Nephron (organoid): ENCODE data around the gene CD226.
"Not testable (repeated sequence)": the region's sequence is repeated elsewhere in the genome, so short reads cannot be mapped to it uniquely, and the experiment has no call there.

ENCODE experiments used
- H3K27ac Mint-ChIP-seq, 3 experiments: 2 replicates each; pipeline ENCODE4 v1.8.0; 2020; ENCODE audit warnings: mixed read lengths in 3 of 3, mild to moderate bottlenecking in 2 of 3, moderate library complexity in 1 of 3
- H3K27me3 Mint-ChIP-seq: 2 replicates; pipeline ENCODE4 v1.8.0; 2021; ENCODE audit warnings: low read depth, mild to moderate bottlenecking, moderate library complexity, mixed read lengths
- H3K36me3 Mint-ChIP-seq: 2 replicates; pipeline ENCODE4 v1.8.0; 2020; ENCODE audit warnings: low read depth, mixed read lengths
- H3K4me1 Mint-ChIP-seq: 2 replicates; pipeline ENCODE4 v1.8.0; 2020; ENCODE audit warnings: mixed read lengths
- H3K4me3 Mint-ChIP-seq, 3 experiments: 2 replicates each; pipeline ENCODE4 v1.8.0; 2020; ENCODE audit warnings: mild to moderate bottlenecking in 3 of 3, mixed read lengths in 3 of 3, moderate library complexity in 2 of 3
- H3K9me3 Mint-ChIP-seq: 2 replicates; pipeline ENCODE4 v1.8.0; 2020; ENCODE audit warnings: mixed read lengths
- CTCF ChIP-seq, 3 experiments: fragments of 200-600 bp; sonication (generic); IDR thresholded peaks; one replicate each; pipeline ENCODE4 v1.5.0; 2021; ENCODE audit warnings: antibody characterized with exemption in 3 of 3; ENCODE audit not compliant: unreplicated experiment in 3 of 3

Gene CD226

GRCh38 chr18:69880083-69880482 is 67.6 kb downstream of the CD226 start:
- Mint-ChIP-seq H3K4me3 (no peak overlapping the region), H3K4me1 (peaks cover 39% of the 10 kb centered on the region), H3K27me3 (no peaks in the 10 kb centered on the region), H3K27ac (peak overlapping the region; percentile 33 to 59 (median 47)), H3K36me3 (no peaks in the 10 kb centered on the region), H3K9me3 (no peaks in the 10 kb centered on the region)
- no peak for TF ChIP-seq CTCF (IDR thresholded peaks at IDR 0.05; ENCODE audit: unreplicated experiment in 3 of 3)

GRCh38 chr18:69879051-69879450 is 68.6 kb downstream of the CD226 start:
- not testable (repeated sequence) for H3K4me3 Mint-ChIP-seq, H3K27me3 Mint-ChIP-seq, H3K9me3 Mint-ChIP-seq, H3K36me3 Mint-ChIP-seq
- Mint-ChIP-seq H3K27ac (peak overlapping the region; percentile 39 to 63 (median 50)), H3K4me1 (peaks cover 39% of the 10 kb centered on the region)

DNA sequence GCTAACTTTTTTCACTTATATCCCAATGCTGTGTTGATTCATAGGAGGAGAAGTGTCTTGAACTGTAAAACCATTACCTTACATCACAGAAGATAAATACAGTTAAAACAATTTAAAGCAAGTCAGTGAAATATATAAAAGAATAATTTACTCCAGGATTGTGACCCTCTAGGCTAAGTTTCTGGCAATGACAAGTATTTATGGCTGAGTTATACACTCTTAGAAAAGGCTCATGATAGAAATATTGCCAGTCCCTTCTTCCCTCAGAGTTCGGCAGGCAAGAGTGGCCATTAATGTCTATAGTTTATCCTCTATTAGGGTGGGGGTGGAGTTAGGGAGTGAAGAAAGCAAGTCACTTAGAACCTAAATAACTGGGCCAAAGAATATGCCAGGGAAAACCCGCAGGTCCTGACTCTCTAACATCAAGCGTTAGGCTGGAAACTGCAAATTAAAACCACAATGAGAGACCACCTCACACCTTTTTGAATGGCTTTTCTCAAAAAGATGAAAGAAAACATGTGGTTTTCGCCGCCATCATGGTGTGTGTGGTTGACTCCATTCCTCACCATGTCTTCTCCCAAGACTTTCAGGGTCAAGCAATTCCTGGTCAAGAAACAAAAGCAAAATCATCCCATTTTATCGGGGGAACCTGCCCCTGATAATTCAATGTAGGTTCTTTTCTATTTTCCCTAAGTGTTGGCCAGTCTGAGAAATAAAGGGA is 69.3 kb downstream of the CD226 start:
- TF ChIP-seq CTCF (IDR thresholded peaks at IDR 0.05; ENCODE audit: unreplicated experiment in 3 of 3), result no peak
- H3K9me3 Mint-ChIP-seq, result no peaks in the 10 kb centered on the region
- H3K4me1 Mint-ChIP-seq, result peaks cover 39% of the 10 kb centered on the region
- peak overlapping the region; percentile 13 to 63 (median 50) for H3K27ac Mint-ChIP-seq
- H3K36me3 Mint-ChIP-seq, result no peaks in the 10 kb centered on the region
- H3K27me3 Mint-ChIP-seq, result no peaks in the 10 kb centered on the region
- no peak overlapping the region for H3K4me3 Mint-ChIP-seq

DNA sequence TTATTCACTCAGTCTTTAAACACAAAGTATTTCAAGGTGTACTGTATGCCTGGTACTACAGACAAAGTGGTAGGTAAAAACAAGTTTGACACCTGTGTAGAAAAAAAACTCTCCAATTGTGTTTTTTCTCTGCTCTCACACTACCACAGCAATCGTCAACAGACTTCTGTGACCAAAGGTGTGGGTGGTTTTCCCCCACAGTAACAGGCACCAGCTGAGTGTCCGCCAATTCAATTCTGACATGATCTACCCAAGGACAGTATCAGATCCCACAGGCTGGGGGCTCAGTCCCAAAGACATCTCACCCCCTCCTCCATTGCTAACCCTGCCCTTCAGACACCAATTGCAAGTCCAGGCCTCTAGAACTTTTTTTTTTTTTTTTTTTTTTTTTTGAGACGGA is 71.2 kb downstream of the CD226 start:
- no peaks in the 10 kb centered on the region for H3K36me3 Mint-ChIP-seq
- H3K27me3 Mint-ChIP-seq, result no peaks in the 10 kb centered on the region
- H3K9me3 Mint-ChIP-seq, result no peaks in the 10 kb centered on the region
- H3K4me3 Mint-ChIP-seq, result no peak overlapping the region
- H3K4me1 Mint-ChIP-seq, result peaks cover 28% of the 10 kb centered on the region
- no peak overlapping the region for H3K27ac Mint-ChIP-seq
- TF ChIP-seq CTCF (IDR thresholded peaks at IDR 0.05; ENCODE audit: unreplicated experiment in 3 of 3), result no peak

DNA sequence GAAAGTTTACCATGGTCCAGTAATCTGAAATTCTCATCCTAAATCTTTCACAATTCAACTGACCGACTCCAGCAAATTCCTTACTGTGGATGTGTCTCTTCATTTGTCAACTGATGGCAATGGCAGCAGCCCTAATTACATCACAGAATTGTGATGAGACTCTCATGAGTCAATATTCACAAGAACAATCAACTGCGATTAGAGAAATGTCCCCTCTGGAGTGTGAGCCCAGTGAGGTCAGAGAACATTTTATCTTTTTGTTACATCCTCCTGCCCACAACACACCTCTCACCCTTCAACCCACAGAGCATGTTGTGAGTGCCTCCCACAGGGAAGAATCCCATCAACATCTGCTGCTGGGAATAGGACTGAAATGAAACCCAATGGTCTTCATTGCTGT is 73.6 kb downstream of the CD226 start:
- H3K36me3 Mint-ChIP-seq, result no peaks in the 10 kb centered on the region
- H3K27ac Mint-ChIP-seq, result no peak overlapping the region
- peaks cover 2% of the 10 kb centered on the region for H3K9me3 Mint-ChIP-seq
- TF ChIP-seq CTCF (IDR thresholded peaks at IDR 0.05; ENCODE audit: unreplicated experiment in 3 of 3), result no peak
- H3K4me3 Mint-ChIP-seq, result no peak overlapping the region
- peaks cover 14% of the 10 kb centered on the region for H3K4me1 Mint-ChIP-seq
- H3K27me3 Mint-ChIP-seq, result no peaks in the 10 kb centered on the region

- TF ChIP-seq CTCF (IDR thresholded peaks at IDR 0.05; ENCODE audit: unreplicated experiment in 3 of 3), result no peak
- peaks cover 13% of the 10 kb centered on the region for H3K4me1 Mint-ChIP-seq
- H3K4me3 Mint-ChIP-seq, result no peak overlapping the region
- no peak overlapping the region for H3K27ac Mint-ChIP-seq
- H3K36me3 Mint-ChIP-seq, result no peaks in the 10 kb centered on the region
- H3K27me3 Mint-ChIP-seq, result no peaks in the 10 kb centered on the region
- peaks cover 2% of the 10 kb centered on the region for H3K9me3 Mint-ChIP-seq
Measured at GRCh38 chr18:69872661-69873060, 75.0 kb downstream of the CD226 start.
